ENCODE measurements around the gene SEMA3B.
"Not testable (repeated sequence)": the region's sequence is repeated elsewhere in the genome, so short reads cannot be mapped to it uniquely, and the experiment has no call there.

The SEMA3B gene

GRCh38 chr3:50268703-50269451 lies at the start of gene SEMA3B:
SEMA3B (plus strand) TSS chr3:50269147; CDS start chr3:50269241, 94 bp downstream.
- DNase-seq = no peak

GRCh38 chr3:50219285-50219684 lies 49.7 kb upstream of the SEMA3B start:
- no peak for DNase-seq

- DNase-seq = no peak
Measured at GRCh38 chr3:50220109-50220508, 48.8 kb upstream of the SEMA3B start.

DNA sequence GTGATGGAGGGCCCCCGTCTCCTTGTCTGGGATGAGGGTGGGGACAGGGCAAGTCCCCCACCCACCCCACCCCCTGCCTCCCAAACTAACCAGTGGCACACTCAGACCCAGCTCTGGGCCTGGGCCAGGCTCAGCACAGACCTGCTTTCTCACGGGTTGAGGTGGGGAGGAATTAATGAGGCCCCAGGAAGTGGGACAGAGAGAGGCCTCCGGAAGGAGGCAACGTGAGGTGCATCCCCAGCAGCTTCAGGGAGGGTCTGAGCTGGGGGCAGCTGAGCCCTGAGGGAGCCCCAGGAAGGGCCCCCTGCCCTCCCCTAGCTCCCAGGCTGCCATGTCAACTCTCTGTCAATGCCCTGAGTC lies 47.9 kb upstream of the SEMA3B start:
- DNase-seq = no peak

GRCh38 chr3:50221411-50222168 lies 47.4 kb upstream of the SEMA3B start:
- DNase-seq = no peak

DNA sequence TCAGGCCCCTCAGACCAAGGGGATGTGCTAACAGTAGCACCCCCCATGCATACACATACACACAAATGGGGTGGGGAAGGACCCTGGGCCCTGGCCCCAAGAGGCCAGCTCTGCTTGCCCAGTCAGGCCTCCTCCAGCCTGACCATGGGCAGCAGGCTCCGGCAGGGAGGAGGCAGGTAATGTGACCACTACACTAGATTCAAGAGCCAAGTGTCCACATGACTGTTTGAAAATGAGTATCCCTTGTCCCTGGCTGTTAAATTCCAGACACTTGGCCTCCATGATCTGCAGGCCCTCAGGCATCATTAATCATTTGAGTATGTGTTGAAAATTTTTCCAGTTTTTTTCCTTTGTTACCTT lies 46.8 kb upstream of the SEMA3B start:
- no peak for DNase-seq

DNA sequence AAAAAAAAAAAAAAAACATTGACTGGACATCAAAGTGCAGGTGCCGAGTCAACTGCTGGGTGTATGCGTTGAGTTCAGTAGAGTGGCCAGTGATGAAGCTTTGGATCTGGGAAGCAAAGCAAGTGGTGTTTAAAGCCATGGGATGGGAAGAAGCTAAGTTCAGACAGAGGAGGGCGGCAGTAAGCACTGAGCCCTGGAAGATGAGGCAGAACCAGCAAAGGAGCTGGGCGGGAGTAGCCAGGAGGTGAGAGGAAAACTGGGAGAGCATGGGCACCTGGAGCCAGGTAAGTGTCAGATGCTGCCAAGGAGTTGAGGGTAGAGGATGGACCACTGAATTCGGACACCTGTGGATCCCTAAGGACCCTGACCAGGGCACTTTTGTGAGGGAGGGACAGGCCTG lies 44.3 kb upstream of the SEMA3B start:
- no peak for DNase-seq

DNA sequence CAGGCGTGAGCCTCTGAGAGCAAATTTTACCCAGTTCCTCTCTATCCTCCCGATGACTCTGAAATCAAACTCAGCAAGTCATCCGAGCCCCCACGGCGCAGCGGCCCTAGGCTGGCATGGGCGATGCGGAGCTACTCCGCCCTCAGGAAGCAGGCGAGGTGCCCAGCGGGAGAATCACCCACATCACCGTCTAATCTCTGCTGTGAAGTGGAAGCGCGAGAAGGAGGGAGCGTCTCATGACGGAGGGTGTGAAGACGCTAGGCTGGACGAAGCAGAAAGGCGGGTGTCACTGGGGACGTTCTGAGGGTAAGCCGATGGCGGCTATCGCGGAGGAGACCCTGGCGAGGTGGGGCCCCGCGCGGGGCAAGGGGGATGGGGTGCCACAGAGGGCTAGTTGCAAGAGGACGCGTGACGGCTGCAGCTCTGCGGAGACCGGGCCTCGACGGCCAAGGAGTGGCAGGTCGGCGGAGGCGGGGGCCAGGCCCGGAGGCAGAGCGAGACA lies 42.0 kb upstream of the SEMA3B start:
- peak in 1 of 2 experiments; percentile 34 for DNase-seq

DNA sequence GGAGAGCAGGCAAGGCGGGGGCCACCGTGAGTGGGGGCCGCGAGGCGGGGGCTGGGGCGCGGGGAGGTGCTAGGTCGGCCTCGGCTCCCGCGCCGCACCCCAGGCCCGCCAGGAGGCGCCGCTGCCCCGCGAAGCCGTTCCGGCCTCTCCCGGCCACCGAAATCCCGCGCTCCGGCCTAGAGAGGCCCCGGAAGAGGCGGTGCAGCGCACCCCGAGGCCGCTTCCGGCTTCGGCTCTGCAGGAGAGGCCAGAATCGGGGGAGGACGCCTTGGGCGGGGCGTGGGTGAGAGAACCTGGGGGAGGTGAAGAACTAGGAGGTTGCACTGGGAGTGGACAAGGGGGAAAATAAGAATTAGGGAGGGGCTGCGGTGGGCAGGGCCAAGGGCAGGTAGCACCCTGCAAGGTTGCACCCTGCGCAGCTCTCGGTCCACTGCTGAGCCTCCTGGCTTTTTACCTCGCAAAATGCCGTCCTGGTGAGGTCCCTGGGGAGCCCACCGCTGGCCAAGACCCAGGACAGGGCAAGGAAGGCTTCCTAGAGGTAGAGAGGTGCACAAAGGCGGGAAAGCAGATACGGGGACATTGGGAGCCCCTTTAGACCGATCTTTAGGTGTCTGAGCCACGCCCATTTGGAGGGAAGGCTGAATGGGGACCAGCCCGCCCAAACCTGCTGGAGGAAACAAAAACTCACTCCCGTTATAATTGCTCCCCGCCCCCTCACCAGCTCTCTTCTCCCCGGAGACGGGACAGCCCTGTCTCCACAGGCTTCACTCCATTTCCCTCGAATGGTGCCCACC lies 41.4 kb upstream of the SEMA3B start:
- DNase-seq = peak; percentile 85 to 89

DNA sequence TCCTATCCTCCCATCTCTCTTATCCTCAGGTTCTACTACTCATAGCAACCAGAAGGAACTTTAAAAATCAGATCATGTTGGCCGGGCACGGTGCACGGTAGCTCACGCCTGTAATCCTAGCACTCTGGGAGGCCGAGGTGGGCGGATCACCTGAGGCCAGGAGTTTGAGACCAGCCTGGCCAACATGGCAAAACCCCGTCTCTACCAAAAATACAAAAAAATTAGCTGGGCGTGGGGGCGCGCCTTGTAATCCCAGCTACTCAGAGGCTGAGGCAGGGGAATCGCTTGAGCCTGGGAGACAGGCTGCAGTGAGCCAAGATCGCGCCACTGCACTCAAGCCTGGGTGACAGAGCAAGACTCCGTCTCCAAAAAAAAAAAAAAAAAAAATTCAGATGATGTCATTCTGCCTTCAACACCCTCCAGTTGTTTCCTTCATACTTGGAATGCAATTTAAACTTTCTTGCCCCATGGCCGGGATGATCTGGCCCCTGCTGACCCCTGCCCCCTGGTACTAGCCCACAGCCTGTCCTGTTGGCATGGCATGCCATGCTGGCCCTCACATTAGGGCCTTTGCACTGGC lies 40.7 kb upstream of the SEMA3B start:
- DNase-seq = not testable (repeated sequence)

- DNase-seq = no peak
Measured at GRCh38 chr3:50229490-50229889, 39.5 kb upstream of the SEMA3B start.

DNA sequence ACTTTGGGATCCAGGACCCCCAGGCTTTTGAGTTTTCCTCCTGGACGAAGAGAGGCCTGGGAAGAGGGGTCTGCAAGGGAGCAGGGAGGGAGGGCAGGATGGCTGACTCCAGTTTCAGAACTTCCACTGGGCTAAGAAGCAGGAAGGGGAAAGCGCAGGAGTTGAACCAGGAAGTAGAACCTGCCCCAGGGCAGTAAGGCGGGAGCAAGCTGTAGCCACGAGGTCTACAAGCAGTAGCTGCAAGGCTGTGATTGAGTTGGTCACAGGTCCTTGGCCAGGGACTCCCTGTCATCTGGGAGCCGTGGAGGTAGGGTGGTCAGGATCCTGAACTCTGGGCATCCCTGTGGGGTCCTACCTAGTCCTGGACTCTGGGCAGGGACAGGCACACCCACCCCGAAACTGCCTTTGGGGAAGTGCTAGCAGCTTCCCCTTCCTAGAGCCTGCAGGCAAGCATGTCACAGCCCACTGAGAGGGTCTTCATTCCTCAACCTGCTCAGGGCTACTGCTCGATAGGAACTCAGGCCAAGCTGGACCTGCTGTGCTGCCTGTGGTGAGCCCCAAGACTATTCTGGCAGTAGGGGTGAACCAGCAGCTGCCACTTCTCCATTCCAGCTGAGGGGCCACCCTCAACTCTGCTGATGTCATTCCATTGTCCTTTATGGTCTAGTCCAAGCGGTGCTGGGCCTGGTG lies 38.7 kb upstream of the SEMA3B start:
- DNase-seq = no peak

GRCh38 chr3:50230794-50231125 lies 38.2 kb upstream of the SEMA3B start:
- DNase-seq = no peak

DNA sequence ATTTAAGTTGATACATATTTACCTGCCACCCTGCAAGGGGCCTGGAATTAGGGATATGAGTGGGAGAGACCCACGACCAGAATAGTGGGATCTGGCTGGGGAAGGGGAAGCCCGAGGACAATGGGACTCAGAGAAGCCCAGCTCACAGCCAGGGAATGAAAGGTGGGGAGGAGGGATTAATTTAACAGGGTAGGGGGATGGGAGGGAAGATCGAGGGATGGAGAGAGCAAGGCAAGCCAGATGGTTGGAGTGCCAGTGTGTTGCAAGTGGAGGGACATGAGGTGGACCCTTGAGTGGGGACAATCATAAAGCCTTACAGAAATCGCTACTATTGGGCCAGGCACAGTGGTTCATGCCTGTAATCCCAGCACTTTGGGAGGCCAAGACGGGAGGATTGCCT lies 37.4 kb upstream of the SEMA3B start:
- DNase-seq = no peak

DNA sequence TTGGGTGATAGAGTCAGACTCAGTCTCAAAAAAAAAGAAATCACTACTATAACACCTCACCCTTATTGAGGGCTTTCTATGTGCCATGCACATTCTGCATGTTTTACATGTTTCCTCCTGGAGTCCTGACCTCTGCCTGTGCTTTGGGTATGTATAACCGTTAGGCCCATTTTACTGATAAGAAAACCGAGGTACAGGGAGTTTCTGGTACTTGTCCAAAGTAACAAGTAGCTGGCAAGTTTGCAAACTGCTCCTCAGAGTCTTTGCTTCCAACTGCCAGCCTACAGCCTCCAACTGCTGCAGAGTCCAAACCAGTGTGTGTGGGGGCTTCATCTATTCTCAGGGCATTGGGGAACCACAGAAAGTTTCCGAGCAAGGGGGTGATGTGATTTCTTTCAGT lies 36.6 kb upstream of the SEMA3B start:
- no peak for DNase-seq

DNA sequence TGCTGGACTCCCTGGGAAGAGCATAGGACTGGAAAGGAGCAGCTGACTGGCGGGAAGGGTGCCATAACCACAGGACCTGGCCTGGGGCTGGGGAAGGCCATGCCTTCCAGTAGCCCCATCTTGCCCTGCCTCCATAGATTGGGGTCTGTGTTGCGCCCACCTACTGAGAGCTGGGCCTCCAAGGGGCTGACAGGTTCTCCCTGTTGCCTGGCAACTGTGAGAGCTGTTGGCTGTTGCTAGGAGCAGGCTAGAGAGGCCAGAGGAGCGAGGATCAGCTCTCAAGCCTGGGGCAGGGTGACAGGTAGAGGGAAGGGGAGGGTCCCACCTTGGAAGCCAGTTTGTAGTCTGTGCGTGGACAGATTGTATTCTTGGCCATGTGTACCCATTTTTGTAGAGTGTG lies 35.8 kb upstream of the SEMA3B start:
- no peak for DNase-seq

- DNase-seq = peak; percentile 98 to 99
Measured at GRCh38 chr3:50235716-50236483, 33.0 kb upstream of the SEMA3B start, which contains the start of gene GNAI2. GNAI2 (plus strand) TSS chr3:50236204; CDS start chr3:50236336, 132 bp downstream.

DNA sequence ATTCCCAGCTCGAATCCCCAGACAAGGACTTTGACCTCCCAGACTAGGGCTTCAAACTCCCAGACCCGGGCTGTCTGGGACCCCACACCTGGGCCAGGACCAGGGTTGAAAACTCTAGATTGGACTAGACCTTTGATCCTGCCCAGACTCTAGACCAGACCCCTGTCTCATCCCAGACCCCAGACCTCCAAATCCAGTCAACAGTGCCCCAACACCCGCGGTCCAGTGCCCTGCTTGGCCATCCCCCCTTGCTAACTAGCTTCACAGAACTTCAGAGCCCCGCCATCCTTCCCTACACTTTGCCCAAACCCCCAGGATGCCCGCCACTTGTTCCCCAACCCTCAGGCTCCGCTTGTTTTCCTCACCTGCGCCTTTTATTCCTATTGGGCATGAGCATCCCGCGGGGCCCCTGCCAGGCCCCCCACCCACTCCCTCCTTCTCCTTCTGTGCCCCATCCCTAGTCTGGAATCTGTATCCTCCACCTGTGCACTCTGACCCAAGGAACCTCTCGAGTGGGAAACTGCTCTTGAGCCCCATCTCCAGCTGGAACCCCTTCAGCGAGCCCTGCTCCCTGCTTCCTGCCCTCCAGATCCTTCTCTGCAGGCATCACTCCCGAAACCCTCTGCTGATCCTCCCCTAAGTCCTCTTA lies 32.3 kb upstream of the SEMA3B start:
- DNase-seq = no peak

DNA sequence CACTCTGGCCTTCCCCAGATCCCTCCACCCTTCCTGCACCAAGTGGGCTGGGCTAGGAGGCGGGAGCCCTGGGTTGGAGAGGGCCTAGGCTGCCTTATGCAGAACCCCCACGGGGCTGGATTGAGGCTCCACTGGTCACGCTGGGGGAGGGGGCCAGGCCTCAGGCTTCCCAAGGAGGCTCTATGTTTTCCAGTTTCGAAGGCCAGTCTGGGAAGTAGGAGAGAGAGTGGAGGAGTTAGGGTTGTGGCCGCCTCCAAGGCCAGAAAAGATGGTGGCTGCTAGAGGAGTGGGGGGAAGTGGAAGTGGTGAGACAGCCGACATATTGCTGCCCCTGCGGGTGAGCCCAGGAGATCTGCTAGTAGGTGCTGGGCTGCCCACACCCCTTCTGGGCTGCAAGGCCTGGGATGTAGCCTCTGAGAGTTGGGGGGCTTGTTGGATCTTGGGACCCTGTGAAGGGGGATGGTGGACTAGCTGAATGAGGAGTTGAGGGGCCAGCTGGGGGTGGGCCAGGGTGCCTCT lies 31.8 kb upstream of the SEMA3B start:
- DNase-seq = no peak

- DNase-seq = peak; percentile 83 to 85
Measured at GRCh38 chr3:50237754-50238548, 31.0 kb upstream of the SEMA3B start.

Data from stimulated activated CD4-positive, alpha-beta T cell treated with anti-CD3 and anti-CD28 coated beads, Interleukin-4, amount 100 ng/mL, for 4 hours (primary cell).